ENCODE results near the gene TSEN2.
"Not testable (repeated sequence)": the region's sequence is repeated elsewhere in the genome, so short reads cannot be mapped to it uniquely, and the experiment has no call there.

Gene TSEN2

GRCh38 chr3:12454816-12455121 is 29.5 kb upstream of the TSEN2 start:
- H3K4me3 ChIP-seq (ENCODE audit: low read depth, low read length) = no peak overlapping the region
- TF ChIP-seq, protein P1, sequence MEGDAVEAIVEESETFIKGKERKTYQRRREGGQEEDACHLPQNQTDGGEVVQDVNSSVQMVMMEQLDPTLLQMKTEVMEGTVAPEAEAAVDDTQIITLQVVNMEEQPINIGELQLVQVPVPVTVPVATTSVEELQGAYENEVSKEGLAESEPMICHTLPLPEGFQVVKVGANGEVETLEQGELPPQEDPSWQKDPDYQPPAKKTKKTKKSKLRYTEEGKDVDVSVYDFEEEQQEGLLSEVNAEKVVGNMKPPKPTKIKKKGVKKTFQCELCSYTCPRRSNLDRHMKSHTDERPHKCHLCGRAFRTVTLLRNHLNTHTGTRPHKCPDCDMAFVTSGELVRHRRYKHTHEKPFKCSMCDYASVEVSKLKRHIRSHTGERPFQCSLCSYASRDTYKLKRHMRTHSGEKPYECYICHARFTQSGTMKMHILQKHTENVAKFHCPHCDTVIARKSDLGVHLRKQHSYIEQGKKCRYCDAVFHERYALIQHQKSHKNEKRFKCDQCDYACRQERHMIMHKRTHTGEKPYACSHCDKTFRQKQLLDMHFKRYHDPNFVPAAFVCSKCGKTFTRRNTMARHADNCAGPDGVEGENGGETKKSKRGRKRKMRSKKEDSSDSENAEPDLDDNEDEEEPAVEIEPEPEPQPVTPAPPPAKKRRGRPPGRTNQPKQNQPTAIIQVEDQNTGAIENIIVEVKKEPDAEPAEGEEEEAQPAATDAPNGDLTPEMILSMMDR (IDR thresholded peaks at IDR 0.05; ENCODE audit: low read depth, low read length) = no peak

GRCh38 chr3:12455740-12456139 is 28.5 kb upstream of the TSEN2 start:
- TF ChIP-seq, protein P1 (IDR thresholded peaks at IDR 0.05; ENCODE audit: low read depth, low read length) = no peak
- no peak overlapping the region for H3K4me3 ChIP-seq (ENCODE audit: low read depth, low read length)

DNA sequence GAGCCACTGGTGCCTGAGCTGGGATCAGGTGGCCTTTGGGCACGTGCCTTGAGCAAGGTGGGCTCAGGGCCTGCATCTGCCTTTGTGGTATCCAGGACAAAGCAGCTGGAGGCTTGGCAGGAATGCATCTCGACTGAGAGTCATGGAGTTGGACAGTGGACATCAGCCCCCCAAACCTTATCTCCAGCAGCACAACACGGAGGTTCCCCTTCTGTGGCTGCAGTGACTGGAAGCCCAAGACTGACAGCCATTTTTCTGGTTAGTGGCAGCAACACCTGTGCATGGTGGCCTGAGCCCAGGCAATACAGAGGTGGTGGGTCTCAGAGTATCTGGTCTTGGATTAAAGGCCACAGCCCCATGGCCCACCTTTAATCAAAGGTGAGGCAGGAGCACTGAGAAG is 27.8 kb upstream of the TSEN2 start:
- no peak overlapping the region for H3K4me3 ChIP-seq (ENCODE audit: low read depth, low read length)
- TF ChIP-seq, protein P1 (IDR thresholded peaks at IDR 0.05; ENCODE audit: low read depth, low read length) = no peak

DNA sequence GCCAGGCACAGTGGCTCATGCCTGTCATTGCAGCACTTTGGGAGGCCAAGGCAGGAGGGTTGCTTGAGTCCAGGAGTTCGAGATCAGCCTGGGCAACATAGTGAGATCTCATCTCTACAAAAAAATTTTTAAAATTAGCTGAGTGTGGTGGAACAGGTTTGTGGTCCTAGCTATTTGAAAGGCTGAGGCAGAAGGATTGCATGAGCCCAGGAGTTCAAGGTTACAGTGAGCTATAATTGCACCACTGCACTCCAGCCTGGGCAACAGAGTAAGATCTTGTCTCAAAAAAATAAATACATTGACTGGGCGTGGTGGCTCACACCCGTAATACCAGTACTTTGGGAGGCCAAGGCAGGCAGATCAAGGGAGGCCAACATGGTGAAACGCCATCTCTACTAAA is 26.9 kb upstream of the TSEN2 start:
- not testable (repeated sequence) for H3K4me3 ChIP-seq (ENCODE audit: low read depth, low read length)

- no peak overlapping the region for H3K4me3 ChIP-seq (ENCODE audit: low read depth, low read length)
- TF ChIP-seq, protein P1 (IDR thresholded peaks at IDR 0.05; ENCODE audit: low read depth, low read length) = no peak
Observed at GRCh38 chr3:12458901-12459300, 25.4 kb upstream of the TSEN2 start.

- TF ChIP-seq, protein P1 (IDR thresholded peaks at IDR 0.05; ENCODE audit: low read depth, low read length) = no peak
- H3K4me3 ChIP-seq (ENCODE audit: low read depth, low read length) = no peak overlapping the region
Observed at GRCh38 chr3:12460127-12460526, 24.2 kb upstream of the TSEN2 start.

GRCh38 chr3:12461097-12461649 is 23.1 kb upstream of the TSEN2 start:
- TF ChIP-seq, protein P1 (IDR thresholded peaks at IDR 0.05; ENCODE audit: low read depth, low read length) = no peak
- no peak overlapping the region for H3K4me3 ChIP-seq (ENCODE audit: low read depth, low read length)

GRCh38 chr3:12462159-12462947 is 21.9 kb upstream of the TSEN2 start:
- no peak overlapping the region for H3K4me3 ChIP-seq (ENCODE audit: low read depth, low read length)
- TF ChIP-seq, protein P1 (IDR thresholded peaks at IDR 0.05; ENCODE audit: low read depth, low read length) = no peak
